ENCODE measurements around the gene EBF3.

DNA sequence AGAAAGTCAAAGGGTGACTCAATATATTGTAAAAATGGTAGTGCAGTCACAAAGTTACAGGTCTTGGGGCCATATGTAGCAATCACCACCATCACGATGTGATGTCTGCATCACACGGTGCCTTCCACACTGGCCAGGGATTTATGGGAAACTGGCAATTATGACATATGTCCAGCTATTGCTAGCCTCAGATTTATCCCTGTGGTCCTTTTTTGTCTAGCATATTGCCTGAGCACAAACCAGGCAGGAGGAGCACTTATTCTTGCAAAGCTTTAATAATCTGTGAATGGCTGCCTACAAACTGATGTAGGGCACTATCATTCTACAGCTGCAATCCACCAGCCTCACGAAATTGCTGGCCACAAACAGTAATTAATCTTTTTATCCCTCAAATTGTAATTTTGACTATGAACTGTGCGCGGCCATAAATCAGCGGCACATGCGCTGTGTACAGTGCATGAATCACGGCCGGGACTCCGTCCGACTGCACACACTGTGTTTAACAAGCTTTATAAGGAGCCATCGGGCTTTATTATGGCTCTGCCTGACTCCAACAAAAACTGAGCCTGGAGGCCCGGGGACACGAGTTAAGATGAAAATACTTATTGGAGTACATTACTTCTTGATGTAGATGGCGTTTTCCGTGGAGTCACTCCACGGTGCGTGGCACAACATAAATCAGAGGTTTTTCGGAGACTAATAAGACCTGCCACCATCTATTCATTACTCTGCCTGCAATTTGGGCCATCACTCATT is 115.2 kb downstream of the EBF3 start:
- TF ChIP-seq, protein P1, sequence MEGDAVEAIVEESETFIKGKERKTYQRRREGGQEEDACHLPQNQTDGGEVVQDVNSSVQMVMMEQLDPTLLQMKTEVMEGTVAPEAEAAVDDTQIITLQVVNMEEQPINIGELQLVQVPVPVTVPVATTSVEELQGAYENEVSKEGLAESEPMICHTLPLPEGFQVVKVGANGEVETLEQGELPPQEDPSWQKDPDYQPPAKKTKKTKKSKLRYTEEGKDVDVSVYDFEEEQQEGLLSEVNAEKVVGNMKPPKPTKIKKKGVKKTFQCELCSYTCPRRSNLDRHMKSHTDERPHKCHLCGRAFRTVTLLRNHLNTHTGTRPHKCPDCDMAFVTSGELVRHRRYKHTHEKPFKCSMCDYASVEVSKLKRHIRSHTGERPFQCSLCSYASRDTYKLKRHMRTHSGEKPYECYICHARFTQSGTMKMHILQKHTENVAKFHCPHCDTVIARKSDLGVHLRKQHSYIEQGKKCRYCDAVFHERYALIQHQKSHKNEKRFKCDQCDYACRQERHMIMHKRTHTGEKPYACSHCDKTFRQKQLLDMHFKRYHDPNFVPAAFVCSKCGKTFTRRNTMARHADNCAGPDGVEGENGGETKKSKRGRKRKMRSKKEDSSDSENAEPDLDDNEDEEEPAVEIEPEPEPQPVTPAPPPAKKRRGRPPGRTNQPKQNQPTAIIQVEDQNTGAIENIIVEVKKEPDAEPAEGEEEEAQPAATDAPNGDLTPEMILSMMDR (IDR thresholded peaks at IDR 0.05; ENCODE audit: low read depth, low read length) = no peak
- TF ChIP-seq EZH2phosphoT487 (IDR thresholded peaks at IDR 0.05; ENCODE audit: low read depth) = no peak
